Panc1 (cell line): ENCODE measurements around the gene CRYBG1. TPM values are rescaled to one million over a fixed set of nuclear protein-coding genes. Genes with fewer than 3 reads are reported as not detected.

Experiments used
- ATAC-seq: fragments of 200-7000 bp; cut with Tn5 transposase; 2 replicates; pipeline ENCODE4 v1.9.1; 2020; ENCODE audit warnings: mild to moderate bottlenecking, moderate library complexity
- BruUV-seq: library from RNA; stranded (reverse); fragments of 400-500 nt; replicated peaks from 2 replicates; lab custom pipeline; 2021; lab: Mats Ljungman, UMichigan
- CTCF ChIA-PET: fragments of 300-600 bp; sonication (Branson Sonifier 250); formaldehyde crosslinking; loops from one replicate; lab custom pipeline; 2022; ENCODE audit warnings: antibody characterized with exemption; lab: Charles Lee
- POLR2A ChIA-PET: fragments of 300-600 bp; sonication (Branson Sonifier 250); formaldehyde crosslinking; loops from one replicate; lab custom pipeline; 2022; ENCODE audit warnings: antibody characterized with exemption; lab: Charles Lee
- DNase-seq: peaks from one replicate; pipeline ENCODE4 v3.0.0-alpha.2; 2010; ENCODE audit warnings: low read depth, low spot score
- H3K27ac ChIP-seq: 2 replicates; pipeline ENCODE4 v1.5.1; 2011; ENCODE audit warnings: mild to moderate bottlenecking, low read length, inconsistent platforms
- H3K27me3 ChIP-seq: fragments of 200-500 bp; sonication (Bioruptor generic); 2 replicates; pipeline ENCODE4 v1.6.0; 2014; ENCODE audit warnings: low read length, inconsistent platforms; ENCODE audit not compliant: control insufficient read depth, insufficient read depth
- H3K36me3 ChIP-seq: fragments of 200-500 bp; sonication (Bioruptor generic); 2 replicates; pipeline ENCODE4 v1.5.1; 2014; ENCODE audit warnings: inconsistent platforms, mild to moderate bottlenecking, low read length, moderate library complexity; ENCODE audit not compliant: control insufficient read depth, insufficient read depth
- H3K4me1 ChIP-seq: 2 replicates; pipeline ENCODE4 v1.5.1; 2011; ENCODE audit warnings: inconsistent platforms, mild to moderate bottlenecking, low read length, moderate library complexity; ENCODE audit not compliant: control insufficient read depth, insufficient read depth
- H3K4me3 ChIP-seq, 2 experiments: 2 replicates each; pipeline ENCODE4 v1.5.1; 2011 to 2012; ENCODE audit warnings: low read depth in 2 of 2, low read length in 2 of 2, mild to moderate bottlenecking in 2 of 2, inconsistent platforms in 1 of 2, moderate library complexity in 1 of 2
- H3K9me3 ChIP-seq: fragments of 200-500 bp; sonication (Bioruptor generic); 2 replicates; pipeline ENCODE4 v1.5.1; 2014; ENCODE audit warnings: low read depth, mild to moderate bottlenecking, inconsistent platforms, low read length, moderate library complexity; ENCODE audit not compliant: control insufficient read depth, insufficient read depth
- POLR2AphosphoS5 ChIP-seq: IDR thresholded peaks from 2 replicates; pipeline ENCODE4 v1.6.1; 2012; ENCODE audit warnings: mild to moderate bottlenecking, low read depth, low read length, moderate library complexity
- SIN3A ChIP-seq: IDR thresholded peaks from 2 replicates; pipeline ENCODE4 v1.6.1; 2012; ENCODE audit warnings: low read depth, mild to moderate bottlenecking, low read length, moderate library complexity, borderline replicate concordance; ENCODE audit not compliant: insufficient read depth
- TCF7L2 ChIP-seq: IDR thresholded peaks from 2 replicates; pipeline ENCODE4 v1.6.1; 2011; ENCODE audit warnings: mild to moderate bottlenecking, low read depth, low read length, inconsistent platforms
- in situ Hi-C: cut with HindIII; loops from 2 replicates; pipeline ENCODE4 v1.10.0; 2016; ENCODE audit warnings: low sequenced_read_pairs, low pct_unique_long_range_greater_than_20kb
- intact Hi-C: fragments of 100-400 bp; cut with micrococcal nuclease; formaldehyde crosslinking; loops from one replicate; pipeline ENCODE4 v1.10.0; 2022; ENCODE audit not compliant: unreplicated experiment
- total RNA-seq: library from RNA; stranded (reverse); gene quantifications from one replicate; pipeline ENCODE4 v1.2.1, GENCODE V29; 2021; ENCODE audit not compliant: unreplicated experiment
- TF ChIP-seq, protein P1 (sequence below), 2 experiments: IDR thresholded peaks; 2 replicates each; pipeline ENCODE4 v1.6.1; 2011 to 2012; ENCODE audit warnings: low read depth in 2 of 2, control low read depth in 1 of 2, low read length in 1 of 2, mild to moderate bottlenecking in 1 of 2, moderate library complexity in 1 of 2; ENCODE audit not compliant: insufficient read depth in 1 of 2
- TF ChIP-seq, protein P2 (sequence below): fragments of 450-650 bp; IDR thresholded peaks from 2 replicates; pipeline ENCODE4 v1.5.1; 2017; ENCODE audit warnings: mild to moderate bottlenecking

CRYBG1 gene
- total RNA-seq, 1 experiment from 2014 or later = 32.3 TPM

DNA sequence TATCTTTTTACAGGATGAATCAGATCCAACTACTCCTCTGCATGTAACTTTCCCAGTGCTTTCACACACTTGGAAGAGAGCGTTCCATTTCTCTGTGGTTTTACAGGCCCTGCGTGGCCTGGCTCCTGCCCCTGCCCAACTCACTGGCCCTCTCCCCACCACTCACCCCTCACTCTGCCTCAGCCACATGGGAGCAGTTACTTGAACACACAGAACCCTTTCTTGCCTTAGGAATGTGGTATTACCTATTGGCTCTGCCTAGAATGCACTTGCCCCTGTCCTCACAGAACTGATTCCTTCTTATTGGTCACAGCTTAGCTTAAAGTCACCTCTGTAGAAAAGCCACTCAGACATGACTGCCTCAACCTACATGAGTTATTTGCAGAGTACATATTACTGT, 108.4 kb downstream of the CRYBG1 start:
- Histone ChIP-seq H3K9me3 (no peaks in the 10 kb centered on the region), H3K4me3 (no peak overlapping the region), H3K36me3 (no peaks in the 10 kb centered on the region), H3K4me1 (no peaks in the 10 kb centered on the region), H3K27ac (no peak overlapping the region), H3K27me3 (peaks cover 9% of the 10 kb centered on the region; the same call in 1 of the 2 replicates)
- TF ChIP-seq, protein P1, sequence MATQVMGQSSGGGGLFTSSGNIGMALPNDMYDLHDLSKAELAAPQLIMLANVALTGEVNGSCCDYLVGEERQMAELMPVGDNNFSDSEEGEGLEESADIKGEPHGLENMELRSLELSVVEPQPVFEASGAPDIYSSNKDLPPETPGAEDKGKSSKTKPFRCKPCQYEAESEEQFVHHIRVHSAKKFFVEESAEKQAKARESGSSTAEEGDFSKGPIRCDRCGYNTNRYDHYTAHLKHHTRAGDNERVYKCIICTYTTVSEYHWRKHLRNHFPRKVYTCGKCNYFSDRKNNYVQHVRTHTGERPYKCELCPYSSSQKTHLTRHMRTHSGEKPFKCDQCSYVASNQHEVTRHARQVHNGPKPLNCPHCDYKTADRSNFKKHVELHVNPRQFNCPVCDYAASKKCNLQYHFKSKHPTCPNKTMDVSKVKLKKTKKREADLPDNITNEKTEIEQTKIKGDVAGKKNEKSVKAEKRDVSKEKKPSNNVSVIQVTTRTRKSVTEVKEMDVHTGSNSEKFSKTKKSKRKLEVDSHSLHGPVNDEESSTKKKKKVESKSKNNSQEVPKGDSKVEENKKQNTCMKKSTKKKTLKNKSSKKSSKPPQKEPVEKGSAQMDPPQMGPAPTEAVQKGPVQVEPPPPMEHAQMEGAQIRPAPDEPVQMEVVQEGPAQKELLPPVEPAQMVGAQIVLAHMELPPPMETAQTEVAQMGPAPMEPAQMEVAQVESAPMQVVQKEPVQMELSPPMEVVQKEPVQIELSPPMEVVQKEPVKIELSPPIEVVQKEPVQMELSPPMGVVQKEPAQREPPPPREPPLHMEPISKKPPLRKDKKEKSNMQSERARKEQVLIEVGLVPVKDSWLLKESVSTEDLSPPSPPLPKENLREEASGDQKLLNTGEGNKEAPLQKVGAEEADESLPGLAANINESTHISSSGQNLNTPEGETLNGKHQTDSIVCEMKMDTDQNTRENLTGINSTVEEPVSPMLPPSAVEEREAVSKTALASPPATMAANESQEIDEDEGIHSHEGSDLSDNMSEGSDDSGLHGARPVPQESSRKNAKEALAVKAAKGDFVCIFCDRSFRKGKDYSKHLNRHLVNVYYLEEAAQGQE (IDR thresholded peaks at IDR 0.05; ENCODE audit: insufficient read depth in 1 of 2, low read depth in 2 of 2, low read length in 1 of 2) = no peak
- TF ChIP-seq TCF7L2 = no peak
- TF ChIP-seq, protein P2, sequence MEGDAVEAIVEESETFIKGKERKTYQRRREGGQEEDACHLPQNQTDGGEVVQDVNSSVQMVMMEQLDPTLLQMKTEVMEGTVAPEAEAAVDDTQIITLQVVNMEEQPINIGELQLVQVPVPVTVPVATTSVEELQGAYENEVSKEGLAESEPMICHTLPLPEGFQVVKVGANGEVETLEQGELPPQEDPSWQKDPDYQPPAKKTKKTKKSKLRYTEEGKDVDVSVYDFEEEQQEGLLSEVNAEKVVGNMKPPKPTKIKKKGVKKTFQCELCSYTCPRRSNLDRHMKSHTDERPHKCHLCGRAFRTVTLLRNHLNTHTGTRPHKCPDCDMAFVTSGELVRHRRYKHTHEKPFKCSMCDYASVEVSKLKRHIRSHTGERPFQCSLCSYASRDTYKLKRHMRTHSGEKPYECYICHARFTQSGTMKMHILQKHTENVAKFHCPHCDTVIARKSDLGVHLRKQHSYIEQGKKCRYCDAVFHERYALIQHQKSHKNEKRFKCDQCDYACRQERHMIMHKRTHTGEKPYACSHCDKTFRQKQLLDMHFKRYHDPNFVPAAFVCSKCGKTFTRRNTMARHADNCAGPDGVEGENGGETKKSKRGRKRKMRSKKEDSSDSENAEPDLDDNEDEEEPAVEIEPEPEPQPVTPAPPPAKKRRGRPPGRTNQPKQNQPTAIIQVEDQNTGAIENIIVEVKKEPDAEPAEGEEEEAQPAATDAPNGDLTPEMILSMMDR = no peak
- no peak for TF ChIP-seq POLR2AphosphoS5
- no peak for TF ChIP-seq SIN3A
- in situ Hi-C loops (no loop called here), intact Hi-C loops (no loop called here)
- ChIA-PET CTCF (no interaction called here), POLR2A (no interaction called here)
- DNase-seq (no peak), ATAC-seq (no peak)
- no TSS peak for BruUV-seq

DNA sequence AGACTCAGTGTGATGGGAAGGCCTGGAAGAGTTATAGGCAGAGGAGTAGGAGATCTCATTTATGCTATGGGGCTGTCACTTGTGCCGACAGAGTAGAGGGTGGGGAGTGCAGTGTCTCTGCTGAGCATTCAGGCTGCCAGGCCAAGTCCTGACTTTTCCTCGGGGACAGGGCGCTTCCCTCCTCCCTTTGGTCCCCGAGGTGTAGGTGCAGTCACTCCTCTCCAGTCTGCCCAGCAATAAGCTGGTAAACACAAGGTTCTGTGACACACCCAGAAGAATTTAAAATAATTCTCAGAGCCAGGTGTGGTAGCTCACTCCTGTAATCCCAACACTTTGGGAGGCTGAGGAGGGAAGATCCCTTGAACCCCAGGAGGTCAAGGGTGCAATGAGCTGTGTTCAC, 109.4 kb downstream of the CRYBG1 start:
- no peaks in the 10 kb centered on the region for H3K4me1 ChIP-seq
- no peak overlapping the region for H3K4me3 ChIP-seq
- DNase-seq (no peak), ATAC-seq (0 out of 2 replicates have a peak, but pooled peaks have one; percentile 34)
- H3K9me3 ChIP-seq = no peaks in the 10 kb centered on the region
- intact Hi-C loops = no loop called here
- BruUV-seq = no TSS peak
- ChIA-PET CTCF (no interaction called here), POLR2A (no interaction called here)
- no peaks in the 10 kb centered on the region for H3K36me3 ChIP-seq
- TF ChIP-seq SIN3A (no peak), POLR2AphosphoS5 (no peak), TCF7L2 (no peak)
- TF ChIP-seq, protein P1 (IDR thresholded peaks at IDR 0.05; ENCODE audit: insufficient read depth in 1 of 2, low read depth in 2 of 2, low read length in 1 of 2) = no peak
- TF ChIP-seq, protein P2 = no peak
- H3K27ac ChIP-seq = no peak overlapping the region
- peaks cover 9% of the 10 kb centered on the region; the same call in 1 of the 2 replicates for H3K27me3 ChIP-seq
- in situ Hi-C loops = no loop called here
